Fibroblast of lung (primary cell): ENCODE data around the gene ID3. TPM values are rescaled to one million over a fixed set of nuclear protein-coding genes. Genes with fewer than 3 reads are reported as not detected.

Experiments used
- DNase-seq, 2 donors: peaks; one replicate each; pipeline versions ENCODE4 v3.0.0 to v3.0.0-alpha.2; 2010; ENCODE audit warnings: low read depth in 2 of 2
- H2AFZ ChIP-seq: 2 replicates; pipeline ENCODE4 v1.5.1; 2012; ENCODE audit warnings: low read length, control low read depth, inconsistent platforms
- H3K27ac ChIP-seq: 2 replicates; pipeline ENCODE4 v1.5.1; 2011; ENCODE audit warnings: low read length, control low read depth; ENCODE audit not compliant: insufficient read depth
- H3K27me3 ChIP-seq: 2 replicates; pipeline ENCODE4 v1.5.1; 2011; ENCODE audit warnings: mild to moderate bottlenecking, low read length; ENCODE audit not compliant: control insufficient read depth, insufficient read depth
- H3K36me3 ChIP-seq: 2 replicates; pipeline ENCODE4 v1.5.1; 2011; ENCODE audit warnings: low read length; ENCODE audit not compliant: control insufficient read depth, insufficient read depth
- H3K4me1 ChIP-seq: 2 replicates; pipeline ENCODE4 v1.5.1; 2011; ENCODE audit warnings: low read length; ENCODE audit not compliant: control insufficient read depth, insufficient read depth; ENCODE audit errors: extremely low read depth
- H3K4me2 ChIP-seq: 2 replicates; pipeline ENCODE4 v1.5.1; 2011; ENCODE audit warnings: low read length, control low read depth; ENCODE audit not compliant: insufficient read depth; ENCODE audit errors: extremely low read depth
- H3K4me3 ChIP-seq, 4 experiments: fragments of 200-600 bp in 1 of 4; sonication (generic) in 1 of 4; replicated peaks in 1 of 4; 2 replicates each; pipeline ENCODE4 v1.5.1; 2011 to 2016; ENCODE audit warnings: low read length in 4 of 4, low read depth in 3 of 4, mild to moderate bottlenecking in 3 of 4, control low read depth in 2 of 4, inconsistent platforms in 1 of 4, mixed read lengths in 1 of 4; ENCODE audit not compliant: insufficient read depth in 1 of 4; ENCODE audit errors: control extremely low read depth in 1 of 4
- H3K79me2 ChIP-seq: 2 replicates; pipeline ENCODE4 v1.5.1; 2012; ENCODE audit warnings: mild to moderate bottlenecking, low read length, inconsistent platforms; ENCODE audit not compliant: control insufficient read depth, insufficient read depth
- H3K9ac ChIP-seq: 2 replicates; pipeline ENCODE4 v1.5.1; 2011; ENCODE audit warnings: mild to moderate bottlenecking, low read length, control low read depth; ENCODE audit not compliant: insufficient read depth
- H3K9me3 ChIP-seq: 2 replicates; pipeline ENCODE4 v1.5.1; 2012; ENCODE audit warnings: low read depth, low read length; ENCODE audit not compliant: control insufficient read depth, insufficient read depth
- H4K20me1 ChIP-seq: 2 replicates; pipeline ENCODE4 v1.5.1; 2011; ENCODE audit warnings: low read length; ENCODE audit not compliant: control insufficient read depth, insufficient read depth; ENCODE audit errors: extremely low read depth
- EZH2 ChIP-seq: IDR thresholded peaks from 2 replicates; pipeline ENCODE4 v1.5.1; 2012; ENCODE audit warnings: low read length, control low read depth, mild to moderate bottlenecking; ENCODE audit errors: missing control alignments
- polyA plus RNA-seq, 2 donors: library from polyadenylated mRNA; depleted of rRNA in 1 of 2; stranded (reverse) in 1 of 2; unstranded in 1 of 2; fragments of >200 nt; gene quantifications; 2 replicates each; pipeline ENCODE4 v1.2.1, GENCODE V29; 2011 to 2012; ENCODE audit warnings: missing spikeins in 1 of 2
- total RNA-seq: library from RNA; depleted of rRNA; stranded (reverse); fragments of >200 nt; gene quantifications from 2 replicates; pipeline ENCODE4 v1.2.1, GENCODE V29; 2014
- TF ChIP-seq, protein P1 (sequence below), 2 donors: IDR thresholded peaks in 1 of 2; conservative IDR thresholded peaks in 1 of 2; 1 replicate in 1 of 2; 2 replicates in 1 of 2; pipeline ENCODE4 v1.5.1; 2011 to 2012; ENCODE audit warnings: low read length in 2 of 2, control low read depth in 1 of 2, inconsistent platforms in 1 of 2, low read depth in 1 of 2, mild to moderate bottlenecking in 1 of 2

Gene ID3
- total and polyA plus RNA-seq, 2 donors (not counting 1 experiment from before 2014, with no cell fraction given) = 9.9 to 23.0 TPM

DNA sequence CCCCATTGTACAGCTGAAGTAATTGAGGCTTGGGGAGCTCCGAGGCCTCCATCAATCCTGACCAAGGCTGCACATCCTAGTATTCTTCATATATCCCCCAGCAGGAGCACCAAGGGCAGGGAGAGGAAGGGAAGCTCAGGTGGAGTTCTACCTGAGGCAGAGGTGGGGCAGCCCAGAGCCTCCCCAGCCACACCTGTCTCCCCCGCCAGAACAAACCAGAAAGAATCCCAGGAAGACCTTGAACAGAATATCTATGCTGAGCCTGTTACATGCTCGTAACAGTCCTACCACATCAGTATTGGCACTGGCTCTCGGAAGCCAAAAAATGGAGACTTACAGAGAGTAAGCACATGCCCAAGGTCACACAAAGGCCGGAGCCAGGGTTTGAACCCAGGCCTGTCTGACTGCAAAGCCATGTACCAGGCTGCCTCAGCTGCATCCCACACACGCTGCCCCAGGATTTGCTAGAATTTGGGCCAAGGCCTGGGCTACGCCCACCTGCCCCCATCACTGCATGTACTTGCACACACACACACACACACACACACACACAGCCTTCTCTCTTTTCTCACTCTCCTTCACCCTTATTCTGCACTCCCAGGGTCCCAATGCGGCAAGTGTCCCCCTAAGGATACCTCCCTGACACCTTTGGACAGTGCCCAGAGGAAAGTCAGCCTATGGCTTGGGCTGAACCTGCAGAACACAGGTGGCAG lies 32.8 kb downstream of the ID3 start:
- H3K4me2 ChIP-seq = no peak overlapping the region
- H3K27ac ChIP-seq = no peak overlapping the region
- no peak for TF ChIP-seq EZH2
- TF ChIP-seq, protein P1, sequence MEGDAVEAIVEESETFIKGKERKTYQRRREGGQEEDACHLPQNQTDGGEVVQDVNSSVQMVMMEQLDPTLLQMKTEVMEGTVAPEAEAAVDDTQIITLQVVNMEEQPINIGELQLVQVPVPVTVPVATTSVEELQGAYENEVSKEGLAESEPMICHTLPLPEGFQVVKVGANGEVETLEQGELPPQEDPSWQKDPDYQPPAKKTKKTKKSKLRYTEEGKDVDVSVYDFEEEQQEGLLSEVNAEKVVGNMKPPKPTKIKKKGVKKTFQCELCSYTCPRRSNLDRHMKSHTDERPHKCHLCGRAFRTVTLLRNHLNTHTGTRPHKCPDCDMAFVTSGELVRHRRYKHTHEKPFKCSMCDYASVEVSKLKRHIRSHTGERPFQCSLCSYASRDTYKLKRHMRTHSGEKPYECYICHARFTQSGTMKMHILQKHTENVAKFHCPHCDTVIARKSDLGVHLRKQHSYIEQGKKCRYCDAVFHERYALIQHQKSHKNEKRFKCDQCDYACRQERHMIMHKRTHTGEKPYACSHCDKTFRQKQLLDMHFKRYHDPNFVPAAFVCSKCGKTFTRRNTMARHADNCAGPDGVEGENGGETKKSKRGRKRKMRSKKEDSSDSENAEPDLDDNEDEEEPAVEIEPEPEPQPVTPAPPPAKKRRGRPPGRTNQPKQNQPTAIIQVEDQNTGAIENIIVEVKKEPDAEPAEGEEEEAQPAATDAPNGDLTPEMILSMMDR (conservative IDR thresholded peaks at IDR 0.05 in 1 of 2, IDR thresholded peaks at IDR 0.05 in 1 of 2; ENCODE audit: low read depth in 1 of 2, low read length in 2 of 2) = no peak
- DNase-seq = no peak
- H2AFZ ChIP-seq = no peak overlapping the region
- H3K36me3 ChIP-seq = no peaks in the 10 kb centered on the region
- no peaks in the 10 kb centered on the region for H3K27me3 ChIP-seq
- no peak overlapping the region for H3K4me3 ChIP-seq
- no peaks in the 10 kb centered on the region for H4K20me1 ChIP-seq
- no peaks in the 10 kb centered on the region for H3K9me3 ChIP-seq
- peaks cover 12% of the 10 kb centered on the region for H3K4me1 ChIP-seq
- H3K79me2 ChIP-seq = no peaks in the 10 kb centered on the region
- no peak overlapping the region for H3K9ac ChIP-seq

DNA sequence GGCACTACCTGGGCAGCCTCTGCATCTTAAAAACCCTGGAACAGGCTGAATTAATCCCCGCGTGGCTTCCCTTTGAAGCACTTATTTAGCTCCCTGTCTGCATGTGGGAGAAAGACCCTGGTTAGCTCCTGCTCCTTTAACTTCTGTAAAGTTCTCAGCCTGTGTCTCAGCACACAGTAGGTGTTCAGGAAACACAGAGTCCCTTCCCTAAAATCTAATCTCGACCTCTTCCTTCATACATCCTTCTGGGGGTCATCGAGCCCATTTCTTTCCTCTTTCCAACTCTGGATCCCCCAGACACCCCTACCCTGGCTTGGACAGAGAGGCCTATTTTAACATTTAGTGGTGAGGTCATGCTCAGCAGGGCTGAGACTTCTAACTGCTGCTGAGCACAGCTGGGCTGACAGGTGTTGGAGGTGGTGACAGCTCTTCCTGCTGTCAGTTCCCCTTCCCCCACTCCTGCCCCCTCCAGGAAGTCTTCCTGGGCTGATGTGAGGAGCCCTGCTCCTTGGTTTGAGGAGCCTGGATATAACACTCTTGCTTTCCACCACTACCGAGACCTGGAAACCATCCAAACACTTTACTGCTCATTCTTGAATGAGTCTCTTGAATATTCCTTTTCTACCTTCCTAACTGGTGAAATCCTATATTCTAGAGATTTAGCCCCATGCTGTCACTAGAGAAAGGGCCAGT lies 33.6 kb downstream of the ID3 start:
- H3K36me3 ChIP-seq = no peaks in the 10 kb centered on the region
- H3K27me3 ChIP-seq = no peaks in the 10 kb centered on the region
- H3K9me3 ChIP-seq = no peaks in the 10 kb centered on the region
- no peak overlapping the region for H3K27ac ChIP-seq
- no peaks in the 10 kb centered on the region for H3K79me2 ChIP-seq
- H3K9ac ChIP-seq = no peak overlapping the region
- no peak overlapping the region for H3K4me3 ChIP-seq
- H3K4me1 ChIP-seq = peaks cover 11% of the 10 kb centered on the region
- H3K4me2 ChIP-seq = no peak overlapping the region
- TF ChIP-seq EZH2 = no peak
- no peak for DNase-seq
- no peak overlapping the region for H2AFZ ChIP-seq
- no peaks in the 10 kb centered on the region for H4K20me1 ChIP-seq

DNA sequence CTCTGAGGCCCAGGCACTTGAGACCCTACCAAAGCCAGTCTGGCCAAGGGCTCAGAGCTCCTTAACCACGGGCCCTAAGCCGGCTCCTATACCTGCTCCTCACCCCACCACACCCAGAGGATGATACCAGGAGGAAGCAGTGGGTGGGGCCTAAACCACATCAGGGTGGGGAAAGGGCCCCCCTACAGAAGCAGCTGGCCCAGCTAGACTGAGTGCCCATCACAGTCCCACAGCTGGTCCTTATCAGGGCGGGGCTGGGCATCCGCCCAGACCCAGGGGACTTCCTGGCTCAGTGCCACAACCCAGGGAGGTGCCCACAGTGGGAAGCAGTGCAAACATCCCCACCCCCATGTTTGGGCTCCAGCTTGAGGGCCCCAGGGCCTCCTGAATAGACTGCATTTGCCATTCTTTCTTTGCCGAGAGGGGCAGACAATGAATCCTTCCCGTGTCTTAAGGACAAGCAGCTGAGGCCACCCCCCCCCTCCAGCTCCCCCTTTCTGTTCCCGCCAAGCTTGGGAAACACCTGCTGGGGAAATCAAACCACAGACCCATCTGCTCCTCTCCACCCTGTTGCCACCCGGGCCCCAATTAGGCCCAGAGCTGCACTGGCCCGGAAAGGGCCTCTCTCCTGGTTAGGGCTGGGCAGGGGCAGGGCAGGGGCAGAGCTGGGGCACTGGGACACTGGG lies 34.4 kb downstream of the ID3 start:
- no peak overlapping the region for H3K27ac ChIP-seq
- H3K9me3 ChIP-seq = no peaks in the 10 kb centered on the region
- TF ChIP-seq, protein P1 (conservative IDR thresholded peaks at IDR 0.05 in 1 of 2, IDR thresholded peaks at IDR 0.05 in 1 of 2; ENCODE audit: low read depth in 1 of 2, low read length in 2 of 2) = no peak
- TF ChIP-seq EZH2 = no peak
- H3K27me3 ChIP-seq = no peaks in the 10 kb centered on the region
- no peaks in the 10 kb centered on the region for H3K79me2 ChIP-seq
- H4K20me1 ChIP-seq = no peaks in the 10 kb centered on the region
- H3K36me3 ChIP-seq = no peaks in the 10 kb centered on the region
- no peak overlapping the region for H3K9ac ChIP-seq
- DNase-seq = no peak
- H3K4me2 ChIP-seq = no peak overlapping the region
- no peak overlapping the region for H3K4me3 ChIP-seq
- H2AFZ ChIP-seq = no peak overlapping the region
- H3K4me1 ChIP-seq = peaks cover 8% of the 10 kb centered on the region
